NAMALWA (cell line): ENCODE results near the gene MBIP.

Source experiments
- DNase-seq: peaks from one replicate; pipeline ENCODE4 v3.0.0-alpha.2; 2015; ENCODE audit warnings: low spot score

MBIP gene

DNA sequence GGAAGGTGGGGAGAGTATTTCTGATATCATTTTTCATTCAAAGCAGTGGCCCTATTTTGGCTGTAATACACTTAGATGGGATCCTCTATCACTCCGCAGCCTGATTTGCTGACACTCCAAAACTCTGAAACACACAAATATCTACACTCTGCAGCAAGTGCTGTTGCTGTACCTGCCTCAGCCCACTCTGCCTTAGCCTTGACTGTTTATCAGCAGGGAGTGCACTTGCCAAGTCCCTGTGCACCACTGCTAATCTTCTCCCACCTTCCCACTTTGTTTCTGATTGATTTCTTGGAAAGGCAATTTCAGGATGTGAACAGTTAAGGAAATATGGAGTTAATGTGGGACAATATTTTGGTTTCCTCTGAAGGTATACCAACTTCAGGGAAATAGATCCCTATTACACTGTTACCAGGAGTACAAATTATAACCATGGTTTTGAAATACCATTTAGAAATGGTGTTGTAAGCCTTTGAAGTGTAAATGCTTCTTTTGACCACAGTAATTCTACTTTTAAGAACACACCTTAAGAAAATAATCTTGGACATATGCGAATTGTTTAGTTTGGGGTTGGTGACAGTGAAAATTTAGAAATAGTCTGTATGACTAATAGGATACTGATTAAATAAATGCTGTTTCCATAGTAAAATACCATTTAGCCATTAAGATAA, 59.3 kb downstream of the MBIP start:
- DNase-seq = no peak

DNA sequence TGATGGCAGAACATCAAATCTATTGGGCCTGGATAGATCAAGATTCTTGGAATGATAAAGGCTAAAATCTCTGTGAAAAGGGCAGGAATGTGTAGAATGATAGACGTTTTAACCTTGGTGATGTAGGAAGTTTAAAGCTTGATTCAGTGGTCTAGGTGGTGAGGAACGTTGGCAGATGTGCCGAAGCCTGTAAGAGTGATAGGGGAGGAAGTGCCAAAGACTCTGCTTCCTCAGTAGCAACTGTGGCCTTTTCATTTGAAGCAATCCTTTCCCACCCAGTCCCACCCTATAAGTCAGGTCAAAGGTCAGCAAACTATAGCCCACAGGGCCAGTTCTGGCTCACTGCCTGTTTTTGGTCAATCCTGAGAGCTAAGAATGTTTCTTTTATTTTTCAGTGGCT, 62.2 kb downstream of the MBIP start:
- no peak for DNase-seq

DNA sequence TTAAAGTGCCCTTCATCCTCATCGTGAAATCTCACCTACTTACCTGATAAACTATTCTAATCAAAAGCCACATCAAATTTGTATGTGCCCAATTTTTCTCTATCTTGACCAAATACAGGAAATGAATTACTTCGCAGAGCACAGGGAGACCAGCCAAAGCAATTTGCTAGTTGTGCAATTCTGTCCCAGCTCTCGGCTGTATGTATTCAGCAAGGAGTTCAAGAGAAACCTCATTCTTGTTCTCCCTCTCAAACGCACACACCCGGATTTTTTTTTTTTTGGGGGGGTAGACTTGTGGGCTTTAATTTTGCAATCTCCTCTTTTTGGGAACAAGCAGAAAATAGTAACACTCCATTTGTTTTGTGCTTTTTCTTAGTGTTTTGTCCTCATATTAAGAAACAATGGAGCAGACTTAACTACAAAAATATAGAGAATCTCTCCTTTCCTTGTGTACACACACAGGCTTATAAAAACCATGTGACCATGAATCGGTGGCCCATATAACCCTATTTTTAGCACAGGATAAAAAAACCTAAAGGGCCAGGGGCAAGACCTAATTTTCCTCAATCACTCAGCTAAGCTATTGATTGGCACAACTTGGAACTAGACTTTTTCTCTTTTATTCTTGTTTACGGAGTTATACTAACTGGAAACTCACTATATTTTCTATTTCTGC, 64.2 kb downstream of the MBIP start:
- DNase-seq = no peak

DNA sequence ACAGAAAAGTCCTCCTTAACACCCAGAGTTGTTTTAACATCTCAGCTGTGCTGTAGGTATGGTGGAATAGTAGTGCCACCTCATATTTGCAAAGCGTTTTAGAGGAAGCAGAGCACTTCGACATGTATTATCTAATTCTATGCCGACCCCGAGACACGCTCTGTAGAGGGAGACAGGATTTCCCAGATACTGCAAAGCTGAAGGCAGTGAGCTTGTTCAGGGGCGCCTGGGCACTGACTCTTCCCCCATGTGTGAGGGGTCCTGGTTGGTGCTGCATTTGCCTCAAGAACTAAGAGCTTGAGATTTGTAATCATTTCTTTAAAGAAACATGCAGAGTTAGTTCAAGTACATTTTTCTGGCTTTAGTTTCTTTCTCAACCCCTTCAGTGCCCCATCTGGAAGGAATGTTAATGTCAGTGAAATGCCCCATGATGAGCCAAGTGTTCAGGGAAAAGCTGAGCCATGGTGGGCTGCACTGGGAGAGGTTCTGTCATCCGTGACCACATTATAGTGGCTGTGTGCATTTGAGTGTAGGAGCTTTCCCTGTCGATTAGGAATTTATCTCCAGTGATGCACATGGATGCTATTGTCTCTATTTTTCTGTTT, 66.3 kb downstream of the MBIP start:
- no peak for DNase-seq
